ENCODE results near the gene ZC3H12C. TPM values are rescaled to one million over a fixed set of nuclear protein-coding genes. Genes with fewer than 3 reads are reported as not detected.
"Not testable (repeated sequence)": the region's sequence is repeated elsewhere in the genome, so short reads cannot be mapped to it uniquely, and the experiment has no call there.

Gene ZC3H12C
- total RNA-seq, 1 donor from 2014 or later: 10.2 TPM

GRCh38 chr11:110190885-110191284 is 97.7 kb downstream of the ZC3H12C start:
- no peak for DNase-seq (ENCODE audit: low read depth)
- Histone ChIP-seq H3K4me3 (ENCODE audit: low read depth, low read length) (no peak overlapping the region), H3K36me3 (ENCODE audit: control insufficient read depth, insufficient read depth, low read length) (no peaks in the 10 kb centered on the region), H3K27me3 (ENCODE audit: control insufficient read depth, insufficient read depth, low read length) (no peaks in the 10 kb centered on the region)
- TF ChIP-seq CTCF (IDR thresholded peaks at IDR 0.05; ENCODE audit: insufficient read depth, low read length, poor library complexity, severe bottlenecking): no peak

- not testable (repeated sequence) for H3K27me3 ChIP-seq (ENCODE audit: control insufficient read depth, insufficient read depth, low read length); H3K36me3 ChIP-seq (ENCODE audit: control insufficient read depth, insufficient read depth, low read length); H3K4me3 ChIP-seq (ENCODE audit: low read depth, low read length); DNase-seq (ENCODE audit: low read depth)
These were observed 99.6 kb downstream of the ZC3H12C start for GRCh38 chr11:110192604-110193282.

- H3K27me3 ChIP-seq (ENCODE audit: control insufficient read depth, insufficient read depth, low read length); H3K36me3 ChIP-seq (ENCODE audit: control insufficient read depth, insufficient read depth, low read length); H3K4me3 ChIP-seq (ENCODE audit: low read depth, low read length); DNase-seq (ENCODE audit: low read depth): not testable (repeated sequence)
These were observed 101.1 kb downstream of the ZC3H12C start for GRCh38 chr11:110194211-110194766.

- H3K36me3 ChIP-seq (ENCODE audit: control insufficient read depth, insufficient read depth, low read length): no peaks in the 10 kb centered on the region
- TF ChIP-seq CTCF (IDR thresholded peaks at IDR 0.05; ENCODE audit: insufficient read depth, low read length, poor library complexity, severe bottlenecking): no peak
- no peak overlapping the region for H3K4me3 ChIP-seq (ENCODE audit: low read depth, low read length)
- H3K27me3 ChIP-seq (ENCODE audit: control insufficient read depth, insufficient read depth, low read length): no peaks in the 10 kb centered on the region
- DNase-seq (ENCODE audit: low read depth): peak; percentile 84
These were observed 103.1 kb downstream of the ZC3H12C start for GRCh38 chr11:110196241-110196754.

- no peak for DNase-seq (ENCODE audit: low read depth)
- Histone ChIP-seq H3K36me3 (ENCODE audit: control insufficient read depth, insufficient read depth, low read length) (no peaks in the 10 kb centered on the region), H3K27me3 (ENCODE audit: control insufficient read depth, insufficient read depth, low read length) (no peaks in the 10 kb centered on the region), H3K4me3 (ENCODE audit: low read depth, low read length) (no peak overlapping the region)
- no peak for TF ChIP-seq CTCF (IDR thresholded peaks at IDR 0.05; ENCODE audit: insufficient read depth, low read length, poor library complexity, severe bottlenecking)
These were observed 103.8 kb downstream of the ZC3H12C start for GRCh38 chr11:110196884-110197420.

- Histone ChIP-seq H3K27me3 (ENCODE audit: control insufficient read depth, insufficient read depth, low read length) (no peaks in the 10 kb centered on the region), H3K36me3 (ENCODE audit: control insufficient read depth, insufficient read depth, low read length) (no peaks in the 10 kb centered on the region), H3K4me3 (ENCODE audit: low read depth, low read length) (no peak overlapping the region)
- no peak for TF ChIP-seq CTCF (IDR thresholded peaks at IDR 0.05; ENCODE audit: insufficient read depth, low read length, poor library complexity, severe bottlenecking)
- DNase-seq (ENCODE audit: low read depth): no peak
These were observed 105.0 kb downstream of the ZC3H12C start for GRCh38 chr11:110198031-110198729.

Data from kidney epithelial cell (primary cell).